Naive thymus-derived CD4-positive, alpha-beta T cell (primary cell): ENCODE results near the gene RUFY3. TPM values are rescaled to one million over a fixed set of nuclear protein-coding genes. Genes with fewer than 3 reads are reported as not detected.

Source experiments
- ATAC-seq: fragments of 150-1000 bp; cut with Tn5 transposase; 2 replicates; pipeline ENCODE4 v1.10.0; 2021; ENCODE audit warnings: mild to moderate bottlenecking, moderate library complexity
- CTCF ChIA-PET: fragments of 350-600 bp; sonication (Branson Sonifier 250); formaldehyde crosslinking; loops from one replicate; lab custom pipeline; 2021; ENCODE audit warnings: antibody characterized with exemption; lab: Charles Lee
- POLR2A ChIA-PET: fragments of 350-600 bp; sonication (Branson Sonifier 250); formaldehyde crosslinking; loops from one replicate; lab custom pipeline; 2021; ENCODE audit warnings: antibody characterized with exemption, inconsistent platforms; lab: Charles Lee
- DNase-seq, 9 donors: peaks; one replicate each; pipeline versions ENCODE4 v3.0.0 to v3.0.0-alpha.2; 2020 to 2022; ENCODE audit warnings: mixed read lengths in 1 of 9
- H3K27ac ChIP-seq: one replicate; pipeline ENCODE4 v1.7.0; 2013; ENCODE audit warnings: mild to moderate bottlenecking, low read depth, low read length, moderate library complexity
- H3K27me3 ChIP-seq, 2 donors: one replicate each; pipeline ENCODE4 v1.7.0; 2013; ENCODE audit warnings: low read length in 2 of 2, mild to moderate bottlenecking in 2 of 2, moderate library complexity in 2 of 2; ENCODE audit not compliant: control insufficient read depth in 2 of 2, insufficient read depth in 2 of 2
- H3K36me3 ChIP-seq, 3 experiments: 1 replicate in 2 of 3; 2 replicates in 1 of 3; pipeline ENCODE4 v1.7.0; 2013; ENCODE audit warnings: low read length in 3 of 3, mild to moderate bottlenecking in 3 of 3, moderate library complexity in 1 of 3; ENCODE audit not compliant: insufficient read depth in 3 of 3, control insufficient read depth in 2 of 3
- H3K4me1 ChIP-seq, 2 donors: one replicate each; pipeline ENCODE4 v1.7.0; 2013; ENCODE audit warnings: low read length in 2 of 2, mild to moderate bottlenecking in 2 of 2, moderate library complexity in 1 of 2; ENCODE audit not compliant: control insufficient read depth in 2 of 2, insufficient read depth in 2 of 2
- H3K4me3 ChIP-seq: 2 replicates; pipeline ENCODE4 v1.7.0; 2013; ENCODE audit warnings: mild to moderate bottlenecking, low read length
- H3K9me3 ChIP-seq, 3 experiments: 1 replicate in 2 of 3; 2 replicates in 1 of 3; pipeline ENCODE4 v1.7.0; 2013; ENCODE audit warnings: low read length in 3 of 3; ENCODE audit not compliant: control insufficient read depth in 2 of 3
- H3K27ac Mint-ChIP-seq, 9 donors: one replicate each; pipeline ENCODE4 v1.8.0; 2020 to 2022; ENCODE audit warnings: mixed read lengths in 9 of 9, mild to moderate bottlenecking in 8 of 9, moderate library complexity in 5 of 9, inconsistent platforms in 2 of 9
- H3K27me3 Mint-ChIP-seq, 5 donors: one replicate each; pipeline ENCODE4 v1.8.0; 2021 to 2022; ENCODE audit warnings: mixed read lengths in 5 of 5, mild to moderate bottlenecking in 1 of 5
- H3K36me3 Mint-ChIP-seq, 5 donors: one replicate each; pipeline ENCODE4 v1.8.0; 2020 to 2022; ENCODE audit warnings: mixed read lengths in 5 of 5, mild to moderate bottlenecking in 3 of 5, inconsistent platforms in 1 of 5
- H3K4me1 Mint-ChIP-seq, 7 donors: one replicate each; pipeline ENCODE4 v1.8.0; 2020 to 2022; ENCODE audit warnings: mixed read lengths in 7 of 7, mild to moderate bottlenecking in 3 of 7, inconsistent platforms in 1 of 7
- H3K4me3 Mint-ChIP-seq, 10 donors: one replicate each; pipeline ENCODE4 v1.8.0; 2020 to 2022; ENCODE audit warnings: mild to moderate bottlenecking in 10 of 10, mixed read lengths in 10 of 10, moderate library complexity in 6 of 10, inconsistent platforms in 2 of 10
- H3K9me3 Mint-ChIP-seq, 11 donors: one replicate each; pipeline ENCODE4 v1.8.0; 2020 to 2022; ENCODE audit warnings: mixed read lengths in 11 of 11, mild to moderate bottlenecking in 4 of 11, inconsistent platforms in 1 of 11, moderate library complexity in 1 of 11
- intact Hi-C, 2 donors: fragments of 100-400 bp; cut with micrococcal nuclease; formaldehyde crosslinking; loops; one replicate each; pipeline ENCODE4 v1.15.1; 2023
- polyA plus RNA-seq, 2 donors: library from polyadenylated mRNA; unstranded; fragments of 300-500 nt; fragmentation: Illumina TruSeq; gene quantifications; one replicate each; pipeline ENCODE4 v1.2.3, GENCODE V29; 2021
- total RNA-seq, 6 experiments: library from RNA in 5 of 6; stranded (reverse) in 5 of 6; gene quantifications; 1 replicate in 5 of 6; 2 replicates in 1 of 6; pipeline ENCODE4 v1.2.3 and lab custom pipeline; 2021 to 2026

The RUFY3 gene
- total and polyA plus RNA-seq, 7 experiments from 2014 or later = 4.0 to 41.2 (median 38.6) TPM

DNA sequence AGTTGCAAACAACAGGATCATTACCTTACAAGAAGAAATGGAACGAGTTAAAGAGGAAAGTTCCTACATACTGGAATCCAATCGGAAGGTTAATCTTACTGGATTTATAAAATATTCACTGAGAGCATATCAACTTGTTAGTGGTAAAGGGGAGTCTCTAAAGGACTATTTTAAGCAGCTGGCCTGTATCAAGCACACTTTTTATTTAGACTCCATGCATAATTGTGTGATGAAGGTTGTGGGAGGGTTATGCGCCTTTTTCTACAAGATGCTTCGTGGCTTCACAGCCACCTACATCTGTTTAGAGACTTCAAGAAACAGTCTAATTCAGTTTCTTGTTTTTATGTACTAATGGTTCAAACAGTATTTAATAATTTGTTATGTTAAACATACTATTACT, 61.3 kb downstream of the RUFY3 start:
- no peaks in the 10 kb centered on the region for H3K9me3 ChIP-seq
- no peaks in the 10 kb centered on the region for H3K27me3 ChIP-seq
- DNase-seq = no peak
- H3K36me3 ChIP-seq = no peaks in the 10 kb centered on the region
- no peak overlapping the region for H3K4me3 ChIP-seq
- intact Hi-C loops = no loop called here
- H3K9me3 Mint-ChIP-seq = no peaks in the 10 kb centered on the region
- ChIA-PET CTCF (no interaction called here), POLR2A (interaction anchor here (0.7 to 0.8 kb wide), 2 partner anchors 8 to 1224 kb away, joined by 3 read pairs; no protein-coding TSS in a partner anchor)
- H3K4me1 Mint-ChIP-seq = peaks cover 0 to 2% (median 0%) of the 10 kb centered on the region in 7 donors
- no peaks in the 10 kb centered on the region for H3K4me1 ChIP-seq
- peaks cover 0 to 40% (median 5%) of the 10 kb centered on the region in 5 donors for H3K36me3 Mint-ChIP-seq
- H3K27ac ChIP-seq = no peak overlapping the region
- H3K27me3 Mint-ChIP-seq = no peaks in the 10 kb centered on the region
- H3K4me3 Mint-ChIP-seq = no peak overlapping the region
- ATAC-seq = no peak
- no peak overlapping the region for H3K27ac Mint-ChIP-seq

DNA sequence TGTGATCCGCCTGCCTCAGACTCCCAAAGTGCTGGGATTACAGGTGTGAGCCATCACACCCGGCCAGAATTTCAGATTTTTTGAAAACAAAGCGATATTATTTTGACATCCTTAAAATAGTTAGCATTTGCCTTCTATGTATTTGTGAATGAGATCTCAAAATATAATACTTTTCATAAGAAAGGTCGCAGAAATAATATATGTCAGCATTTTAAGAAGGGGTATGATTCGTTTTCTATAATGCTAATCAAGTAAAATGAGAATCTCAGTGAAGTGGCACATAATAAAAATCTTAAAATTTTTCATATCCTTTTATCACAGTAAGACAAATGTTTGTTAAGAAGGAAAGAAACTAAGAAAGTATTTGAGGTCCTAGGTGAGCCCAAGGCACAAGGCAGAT, 65.7 kb downstream of the RUFY3 start:
- POLR2A ChIA-PET = no interaction called here
- no peak overlapping the region for H3K27ac ChIP-seq
- Mint-ChIP-seq H3K36me3 (peaks cover 0 to 42% (median 19%) of the 10 kb centered on the region in 5 donors), H3K27ac (no peak overlapping the region), H3K9me3 (no peaks in the 10 kb centered on the region), H3K4me1 (no peaks in the 10 kb centered on the region), H3K27me3 (no peaks in the 10 kb centered on the region), H3K4me3 (no peak overlapping the region)
- CTCF ChIA-PET = no interaction called here
- no peaks in the 10 kb centered on the region for H3K4me1 ChIP-seq
- no peaks in the 10 kb centered on the region for H3K36me3 ChIP-seq
- ATAC-seq = no peak
- H3K9me3 ChIP-seq = no peaks in the 10 kb centered on the region
- no peak overlapping the region for H3K4me3 ChIP-seq
- no peaks in the 10 kb centered on the region for H3K27me3 ChIP-seq
- no peak for DNase-seq
- intact Hi-C loops = no loop called here

DNA sequence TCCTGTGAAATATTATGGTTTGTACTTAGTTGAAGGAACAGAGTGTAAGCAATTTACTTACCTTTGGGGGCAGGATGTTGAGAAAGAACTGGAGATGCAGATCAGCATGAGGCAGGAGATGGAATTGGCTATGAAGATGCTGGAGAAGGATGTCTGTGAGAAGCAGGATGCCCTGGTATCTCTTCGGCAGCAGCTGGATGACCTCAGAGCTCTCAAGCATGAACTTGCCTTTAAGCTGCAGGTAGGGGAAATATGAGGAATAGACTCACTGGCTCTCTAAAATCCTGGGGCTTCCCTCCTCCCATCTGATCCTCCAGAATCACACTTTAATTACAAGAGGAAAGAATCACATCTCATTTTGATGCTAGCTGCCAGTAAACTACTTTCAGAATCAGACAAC, 67.0 kb downstream of the RUFY3 start:
- CTCF ChIA-PET = no interaction called here
- H3K4me1 Mint-ChIP-seq = no peaks in the 10 kb centered on the region
- ATAC-seq (no peak), DNase-seq (no peak)
- no peak overlapping the region for H3K27ac ChIP-seq
- H3K4me3 Mint-ChIP-seq = no peak overlapping the region
- peaks cover 3 to 44% (median 22%) of the 10 kb centered on the region in 5 donors for H3K36me3 Mint-ChIP-seq
- no peaks in the 10 kb centered on the region for H3K27me3 Mint-ChIP-seq
- intact Hi-C loops = no loop called here
- H3K4me3 ChIP-seq = no peak overlapping the region
- no peaks in the 10 kb centered on the region for H3K36me3 ChIP-seq
- no peaks in the 10 kb centered on the region for H3K4me1 ChIP-seq
- no peak overlapping the region for H3K27ac Mint-ChIP-seq
- H3K9me3 Mint-ChIP-seq = no peaks in the 10 kb centered on the region
- H3K27me3 ChIP-seq = no peaks in the 10 kb centered on the region
- no peaks in the 10 kb centered on the region for H3K9me3 ChIP-seq
- POLR2A ChIA-PET = interaction anchor here (0.6 kb wide), 1 partner anchor 49 kb away, joined by 3 read pairs; no protein-coding TSS in a partner anchor

GRCh38 chr4:70793626-70794025, 71.9 kb downstream of the RUFY3 start:
- intact Hi-C loops = no loop called here
- Histone ChIP-seq H3K4me1 (no peaks in the 10 kb centered on the region), H3K9me3 (no peaks in the 10 kb centered on the region), H3K27me3 (no peaks in the 10 kb centered on the region), H3K4me3 (no peak overlapping the region), H3K27ac (no peak overlapping the region), H3K36me3 (no peaks in the 10 kb centered on the region)
- Mint-ChIP-seq H3K36me3 (peaks cover 6 to 43% (median 36%) of the 10 kb centered on the region in 5 donors), H3K27me3 (no peaks in the 10 kb centered on the region), H3K4me1 (no peaks in the 10 kb centered on the region), H3K9me3 (no peaks in the 10 kb centered on the region), H3K4me3 (no peak overlapping the region), H3K27ac (no peak overlapping the region)
- ChIA-PET POLR2A (no interaction called here), CTCF (no interaction called here)
- ATAC-seq (no peak), DNase-seq (no peak)

- H3K36me3 ChIP-seq = no peaks in the 10 kb centered on the region
- Mint-ChIP-seq H3K4me3 (peak overlapping the region in 6 of 10 donors; percentile 12 to 47 (median 36)), H3K36me3 (peaks cover 2 to 10% (median 9%) of the 10 kb centered on the region in 5 donors), H3K9me3 (peaks cover 0 to 3% (median 0%) of the 10 kb centered on the region in 11 donors), H3K27me3 (no peaks in the 10 kb centered on the region), H3K27ac (peak overlapping the region; percentile 26 to 85 (median 61)), H3K4me1 (peaks cover 2 to 32% (median 22%) of the 10 kb centered on the region in 7 donors)
- no peak overlapping the region for H3K4me3 ChIP-seq
- POLR2A ChIA-PET = interaction anchor here (0.6 kb wide), 1 partner anchor 27 kb away, joined by 5 read pairs; no protein-coding TSS in a partner anchor
- ATAC-seq (peak; percentile 44), DNase-seq (peak in 7 of 9 donors; percentile 3 to 47 (median 24))
- H3K27me3 ChIP-seq = no peaks in the 10 kb centered on the region
- intact Hi-C loops = no loop called here
- H3K4me1 ChIP-seq = peaks cover 0 to 25% of the 10 kb centered on the region in 2 donors
- CTCF ChIA-PET = no interaction called here
- H3K9me3 ChIP-seq = no peaks in the 10 kb centered on the region
- H3K27ac ChIP-seq = no peak overlapping the region
These were observed 79.6 kb downstream of the RUFY3 start for GRCh38 chr4:70801265-70801809.

DNA sequence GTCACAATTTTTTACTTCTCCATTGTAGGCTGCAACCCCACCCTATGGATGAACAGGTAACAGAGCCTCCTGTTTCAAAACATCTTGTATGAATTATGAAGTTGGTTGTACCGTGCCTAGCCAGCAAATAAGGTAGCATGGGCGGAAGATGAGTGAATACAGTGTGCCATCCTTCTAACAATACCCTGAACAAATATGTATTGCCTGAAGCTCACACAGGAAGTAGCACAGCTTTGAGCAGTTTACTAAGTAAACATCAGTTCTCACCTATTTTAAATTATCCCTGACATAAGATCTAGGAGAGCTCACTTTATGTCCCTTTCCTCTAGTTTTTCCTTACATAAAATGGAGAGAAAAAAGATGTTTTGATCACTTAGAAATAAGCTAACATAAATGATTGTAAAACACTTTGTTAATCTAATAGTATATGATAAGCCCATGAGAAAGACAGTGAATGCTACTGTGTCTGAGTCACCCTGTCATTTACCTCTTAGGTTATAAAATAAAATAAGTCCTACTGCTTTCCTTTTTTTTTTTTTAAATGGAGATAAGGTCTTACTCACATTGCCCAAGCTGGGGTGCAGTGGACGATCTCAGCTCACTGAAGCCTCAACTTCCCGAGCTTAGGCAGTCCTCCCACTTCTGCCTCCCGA, 81.3 kb downstream of the RUFY3 start:
- intact Hi-C loops = no loop called here
- no peaks in the 10 kb centered on the region for H3K27me3 ChIP-seq
- H3K27ac ChIP-seq = no peak overlapping the region
- Mint-ChIP-seq H3K27ac (peak overlapping the region in 7 of 9 donors; percentile 15 to 62 (median 41)), H3K27me3 (no peaks in the 10 kb centered on the region), H3K4me1 (peaks cover 2 to 32% (median 22%) of the 10 kb centered on the region in 7 donors), H3K36me3 (peaks cover 0 to 11% (median under 1%) of the 10 kb centered on the region in 5 donors), H3K4me3 (peak overlapping the region in 3 of 10 donors; percentile 11 to 48 (median 29)), H3K9me3 (peaks cover 0 to 3% (median 0%) of the 10 kb centered on the region in 11 donors)
- no peaks in the 10 kb centered on the region for H3K9me3 ChIP-seq
- no peak overlapping the region for H3K4me3 ChIP-seq
- no peaks in the 10 kb centered on the region for H3K36me3 ChIP-seq
- ChIA-PET POLR2A (interaction anchor here (0.6 to 1.3 kb wide), 4 partner anchors 36 to 160 kb away, joined by 3 to 6 read pairs (median 4); partner anchors contain the start of gene GRSF1), CTCF (interaction anchor here (0.9 kb wide), 1 partner anchor 35 kb away, joined by 8 read pairs; no protein-coding TSS in a partner anchor)
- ATAC-seq (no peak), DNase-seq (peak in 4 of 9 donors; percentile 3 to 12 (median 9))
- peaks cover 0 to 25% of the 10 kb centered on the region in 2 donors for H3K4me1 ChIP-seq
